ENCODE results near the gene NAA16. TPM values are rescaled to one million over a fixed set of nuclear protein-coding genes. Genes with fewer than 3 reads are reported as not detected.
"Not testable (repeated sequence)": the region's sequence is repeated elsewhere in the genome, so short reads cannot be mapped to it uniquely, and the experiment has no call there.

NAA16 gene
- 3.5 and 4.6 TPM in 2 replicates for total RNA-seq

DNA sequence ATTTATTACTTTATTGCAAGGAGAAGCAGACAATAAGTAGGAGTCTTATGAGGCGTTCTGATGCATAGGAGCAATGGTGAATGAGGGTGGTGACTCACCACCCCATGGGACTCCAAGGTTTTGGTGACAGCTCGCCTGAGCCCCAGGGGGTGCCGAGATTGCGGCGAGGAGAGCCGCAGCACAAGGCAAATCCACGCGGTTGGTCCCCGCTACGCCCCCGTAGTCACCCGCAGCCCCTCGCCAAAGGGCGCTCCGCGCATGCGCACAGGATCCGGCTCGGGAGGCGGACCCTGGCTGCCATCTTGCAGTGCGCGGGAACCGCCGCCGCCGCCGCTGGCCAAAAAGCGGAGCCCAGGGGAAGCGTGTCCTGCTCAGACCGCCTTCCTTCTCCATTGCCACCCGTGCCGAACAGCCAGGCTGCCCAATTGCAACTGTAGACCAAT, at the start of gene NAA16:
Gene NAA16, plus strand, starts transcription at position 305 of the 443 bp plus-strand sequence. CDS start 262 bp downstream, outside the sequence.
- DNase-seq (ENCODE audit: low read depth in 2 of 2), result peak; percentile 87 to 92

DNA sequence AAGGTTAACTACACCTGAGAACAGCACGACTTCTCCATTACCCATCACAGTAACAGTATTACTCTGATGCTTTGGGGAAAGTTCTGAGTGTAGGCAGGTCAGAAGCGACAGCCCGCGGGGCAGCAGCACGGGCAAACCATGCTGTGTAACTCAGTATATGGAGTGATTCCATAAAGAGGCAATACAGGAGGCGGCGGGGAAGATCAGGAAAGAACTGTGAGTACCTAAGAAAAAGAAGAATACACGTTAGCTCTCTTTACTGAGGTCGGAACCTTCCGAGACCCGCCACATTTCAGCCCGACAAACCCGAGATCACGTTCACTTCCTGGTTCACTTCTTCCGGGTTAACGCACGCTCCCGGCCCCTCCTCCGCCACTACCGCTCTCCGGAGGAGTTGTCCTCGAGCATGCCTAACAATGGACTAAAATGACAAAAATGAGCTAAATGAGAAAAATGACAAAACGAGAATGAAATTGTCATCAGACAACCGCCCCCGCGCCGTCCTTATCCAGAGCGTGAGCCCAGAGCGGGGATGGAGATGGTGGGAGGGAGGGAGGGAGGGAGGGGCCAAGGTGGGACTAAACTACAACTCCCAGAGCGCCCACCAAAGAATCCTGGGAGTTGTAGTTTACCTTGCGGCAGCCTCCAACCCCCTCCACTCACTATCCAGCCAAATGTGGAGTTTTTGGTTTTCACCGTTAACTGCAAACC, 47.7 kb upstream of the NAA16 start, which contains the start of gene MTRF1:
Gene MTRF1, minus strand, starts transcription at position 316 of the 711 bp plus-strand sequence. CDS start 2,669 bp downstream, outside the sequence.
- DNase-seq (ENCODE audit: low read depth in 2 of 2), result peak; percentile 76 to 79

GRCh38 chr13:41267106-41267505, 44.0 kb upstream of the NAA16 start:
- no peak for DNase-seq (ENCODE audit: low read depth in 2 of 2)

- DNase-seq (ENCODE audit: low read depth in 2 of 2), result peak; percentile 26 to 28
Measured at GRCh38 chr13:41268764-41269163, 42.3 kb upstream of the NAA16 start.

GRCh38 chr13:41271456-41272285, 39.4 kb upstream of the NAA16 start:
- DNase-seq (ENCODE audit: low read depth in 2 of 2), result no peak

DNA sequence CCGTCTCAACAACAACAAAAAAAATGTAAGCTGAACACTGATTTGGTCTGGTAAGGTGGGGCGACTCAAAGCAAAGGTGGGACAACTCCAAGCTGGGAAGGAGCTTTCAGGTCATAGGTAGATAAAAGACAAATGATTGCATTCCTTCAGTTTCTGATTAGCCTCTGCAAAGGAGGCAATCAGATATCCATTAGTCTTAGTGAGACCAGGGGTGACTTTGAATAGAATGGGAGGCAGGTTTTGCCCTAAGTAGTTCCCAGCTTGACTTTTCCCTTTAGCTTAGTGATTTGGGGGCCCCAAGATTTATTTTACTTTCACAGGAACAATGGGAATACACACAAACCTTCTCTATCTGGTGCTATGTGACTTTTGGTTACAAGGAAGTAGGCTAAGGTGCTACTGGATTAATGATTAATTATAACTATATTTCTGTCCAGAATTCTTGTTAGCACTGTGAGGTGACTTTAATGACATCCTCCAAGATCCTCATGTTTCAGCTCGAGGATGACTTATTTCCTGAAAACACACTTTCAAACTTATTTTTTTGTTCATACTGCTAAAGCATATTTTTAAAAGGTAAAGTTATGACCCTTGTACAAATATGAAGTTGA, 37.1 kb upstream of the NAA16 start:
- DNase-seq (ENCODE audit: low read depth in 2 of 2), result no peak

GRCh38 chr13:41274881-41275280, 36.2 kb upstream of the NAA16 start:
- no peak for DNase-seq (ENCODE audit: low read depth in 2 of 2)

GRCh38 chr13:41276824-41277223, 34.2 kb upstream of the NAA16 start:
- DNase-seq (ENCODE audit: low read depth in 2 of 2), result no peak

DNA sequence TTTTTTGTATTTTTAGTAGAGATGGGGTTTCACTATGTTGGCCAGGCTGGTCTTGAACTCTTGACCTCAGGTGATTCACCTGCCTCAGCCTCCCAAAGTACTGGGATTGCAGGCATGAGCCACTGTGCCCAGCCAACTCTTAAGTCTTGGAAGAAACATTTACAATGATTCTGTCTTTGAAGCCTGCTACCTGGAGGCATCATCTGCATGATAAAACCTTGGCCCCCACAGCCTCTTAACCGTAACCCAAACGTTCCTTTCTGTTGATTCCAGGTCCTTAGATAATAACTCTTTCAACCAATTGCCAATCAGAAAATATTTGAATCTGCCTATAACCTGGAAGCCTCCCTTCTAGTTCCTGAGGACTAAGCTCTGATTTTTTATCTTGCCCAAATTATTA, 31.9 kb upstream of the NAA16 start:
- DNase-seq (ENCODE audit: low read depth in 2 of 2), result not testable (repeated sequence)

DNA sequence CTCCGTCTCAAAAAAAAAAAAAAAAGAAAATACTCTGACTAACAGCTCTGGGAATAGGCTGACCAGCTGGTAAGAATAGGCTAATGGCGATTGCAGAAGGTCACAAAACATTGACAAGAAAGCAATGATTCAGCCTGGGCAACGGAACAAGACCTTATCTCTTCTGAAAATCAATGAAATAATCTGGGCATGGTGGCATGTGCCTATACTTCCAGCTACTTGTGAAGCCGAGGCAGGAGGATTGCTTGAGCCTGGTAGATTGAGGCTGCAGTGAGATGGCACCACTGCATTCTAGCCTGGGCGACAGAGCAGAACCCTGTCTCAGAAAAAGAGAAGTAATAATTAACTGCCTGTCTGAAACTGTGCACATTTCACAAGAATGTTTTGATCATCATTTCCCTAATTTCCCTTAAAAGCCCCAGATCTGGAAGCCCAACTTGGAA, 28.9 kb upstream of the NAA16 start:
- no peak for DNase-seq (ENCODE audit: low read depth in 2 of 2)

DNA sequence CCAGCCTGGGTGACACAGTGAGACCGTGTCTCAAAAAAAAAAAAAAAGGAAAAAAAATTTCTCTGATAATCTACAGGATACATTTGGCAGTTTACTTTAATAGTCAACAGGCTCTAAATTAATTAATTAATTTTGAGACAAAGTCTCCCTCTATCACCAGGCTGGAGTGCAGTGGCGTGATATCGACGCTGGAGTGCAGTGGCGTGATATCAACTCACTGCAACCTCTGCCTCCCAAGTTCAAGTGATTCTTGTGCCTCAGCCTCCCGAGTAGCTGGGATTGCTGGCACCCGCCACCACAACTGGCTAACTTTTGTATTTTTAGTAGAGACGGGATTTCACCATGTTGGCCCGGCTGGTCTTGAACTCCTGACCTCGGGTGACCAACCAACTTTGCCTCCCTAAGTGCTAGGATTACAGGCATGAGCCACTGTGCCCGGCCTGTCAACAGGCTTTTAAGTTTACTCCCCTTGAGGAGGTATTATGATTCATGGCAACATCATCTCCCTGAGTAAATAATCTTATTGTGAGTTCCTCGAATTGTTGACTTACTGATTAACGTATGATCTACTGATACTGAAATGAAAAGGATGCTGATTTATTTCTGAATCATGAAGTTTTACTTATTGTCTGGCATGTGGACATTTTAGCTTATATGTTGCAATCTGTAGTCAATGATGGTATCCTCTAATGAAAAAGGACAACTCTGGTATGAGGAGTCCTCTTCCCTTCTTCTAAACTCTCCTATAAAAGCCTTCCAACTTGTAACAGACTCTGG, 26.4 kb upstream of the NAA16 start:
- peak in 1 of 2 donors; percentile 71 for DNase-seq (ENCODE audit: low read depth in 2 of 2)

DNA sequence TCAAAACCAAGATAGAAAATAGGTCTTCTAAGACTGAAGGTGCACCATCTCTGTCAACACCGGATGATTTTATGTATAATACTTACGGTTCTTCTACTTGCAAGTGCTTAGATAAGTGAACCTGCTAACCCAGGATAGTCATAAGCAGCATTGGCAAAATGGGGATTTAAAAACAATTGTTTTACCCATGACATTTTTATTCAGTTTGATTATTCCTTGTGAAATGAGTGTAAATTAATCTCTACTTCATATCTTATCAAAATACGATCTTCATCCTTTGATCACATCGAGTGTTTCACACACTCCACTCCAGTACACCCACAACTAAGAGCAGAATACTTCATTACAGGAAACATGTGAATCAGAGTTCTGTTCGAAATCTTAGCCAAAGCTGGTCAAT, 24.7 kb upstream of the NAA16 start:
- DNase-seq (ENCODE audit: low read depth in 2 of 2), result no peak

DNA sequence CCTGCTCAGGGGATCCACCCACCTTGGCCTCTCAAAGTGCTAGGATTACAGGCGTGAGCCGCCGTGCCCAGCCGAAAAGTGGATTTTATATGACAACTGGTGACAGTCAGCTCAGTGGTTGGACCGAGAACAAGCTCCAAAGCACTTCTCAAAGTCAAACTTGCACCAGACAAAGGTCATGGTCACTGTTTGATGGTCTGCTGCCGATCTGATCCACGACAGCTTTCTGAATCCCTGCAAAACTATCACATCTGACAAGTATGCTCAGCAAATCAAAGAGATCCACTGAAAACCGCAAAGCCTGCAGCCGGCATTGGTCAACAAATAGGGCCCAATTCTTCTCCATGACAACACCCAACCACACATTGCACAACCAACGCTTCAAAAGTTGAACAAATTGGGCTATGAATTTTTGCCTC, 21.6 kb upstream of the NAA16 start:
- no peak for DNase-seq (ENCODE audit: low read depth in 2 of 2)

- no peak for DNase-seq (ENCODE audit: low read depth in 2 of 2)
Measured at GRCh38 chr13:41291246-41291645, 19.8 kb upstream of the NAA16 start.

GRCh38 chr13:41293272-41293671, 17.8 kb upstream of the NAA16 start:
- DNase-seq (ENCODE audit: low read depth in 2 of 2), result no peak

- no peak for DNase-seq (ENCODE audit: low read depth in 2 of 2)
Measured at GRCh38 chr13:41294914-41295313, 16.2 kb upstream of the NAA16 start.

DNA sequence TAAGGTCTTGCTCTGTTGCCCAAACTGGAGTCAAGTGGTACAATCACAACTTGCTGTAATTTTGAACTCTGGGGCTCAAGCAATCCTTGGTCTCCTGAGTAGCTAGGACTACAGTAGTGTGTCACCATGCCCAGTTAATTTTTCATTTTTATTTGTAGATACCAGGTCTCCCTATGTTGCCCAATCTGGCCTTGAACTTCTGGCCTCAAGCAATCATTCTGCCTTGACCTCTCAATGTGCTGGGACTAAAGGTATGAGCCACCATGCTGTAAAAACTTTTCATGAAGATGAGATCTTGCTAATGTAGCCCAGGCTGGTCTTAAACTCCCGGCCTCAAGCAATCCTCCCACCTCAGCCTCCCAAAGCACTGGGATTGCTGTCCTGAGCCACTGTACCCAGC, 15.1 kb upstream of the NAA16 start:
- no peak for DNase-seq (ENCODE audit: low read depth in 2 of 2)

- no peak for DNase-seq (ENCODE audit: low read depth in 2 of 2)
Measured at GRCh38 chr13:41296879-41297646, 14.0 kb upstream of the NAA16 start.

DNA sequence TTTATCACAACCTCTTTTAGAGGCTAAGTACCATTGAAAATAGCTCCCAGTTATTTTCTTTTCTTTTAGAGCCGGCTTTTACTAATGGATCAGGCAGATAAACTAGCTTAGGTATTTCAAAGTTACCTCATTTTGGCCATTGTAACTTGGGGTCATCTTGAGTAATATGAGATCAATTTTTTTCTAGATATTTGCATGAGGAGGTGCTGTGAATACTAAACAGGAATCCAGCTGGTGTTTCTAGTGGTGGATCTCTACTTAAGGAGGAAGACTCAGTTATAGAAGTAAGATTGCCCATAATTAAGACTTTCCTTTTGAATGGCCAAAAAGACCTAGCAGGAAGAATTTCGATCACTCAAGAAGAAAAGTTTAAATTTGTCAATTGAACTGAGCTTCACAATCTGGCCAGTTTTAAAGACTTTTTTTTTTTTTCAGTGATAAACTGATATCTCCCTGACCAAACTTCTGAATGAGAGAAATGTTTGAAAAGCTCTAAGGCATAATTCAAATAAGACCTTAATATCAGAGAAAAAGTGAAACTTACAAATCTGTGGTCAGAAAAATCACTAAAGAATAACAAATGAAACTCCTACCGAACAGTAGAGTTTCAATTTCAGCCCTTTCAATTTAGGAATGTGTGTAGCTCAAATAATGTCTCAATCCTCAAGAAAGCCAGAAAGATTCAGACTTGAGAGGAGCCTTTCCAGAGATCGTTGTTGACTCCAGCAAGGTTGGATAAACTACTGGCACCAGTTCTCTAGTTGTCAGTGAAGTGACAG, 11.6 kb upstream of the NAA16 start:
- no peak for DNase-seq (ENCODE audit: low read depth in 2 of 2)

DNA sequence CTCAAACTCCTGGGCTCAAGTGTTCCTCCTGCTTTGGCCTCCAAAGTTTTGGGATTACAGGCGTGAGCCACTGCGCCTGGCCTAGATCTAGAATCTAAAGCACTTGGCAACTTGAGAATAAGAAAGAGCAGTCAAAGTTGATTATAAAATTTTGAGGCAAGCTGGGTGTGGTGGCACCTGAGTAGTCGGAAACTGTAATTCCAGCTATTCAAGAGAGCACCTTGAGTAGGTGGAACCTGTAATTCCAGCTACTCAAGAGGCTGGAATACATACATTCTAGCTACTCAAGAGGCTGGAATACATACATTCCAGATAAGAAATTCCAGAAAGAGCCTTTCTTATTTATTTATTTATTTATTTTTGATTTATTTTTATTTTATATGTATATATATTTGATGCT, 8.3 kb upstream of the NAA16 start:
- DNase-seq (ENCODE audit: low read depth in 2 of 2), result no peak

All from lung microvascular endothelial cell (primary cell).